Duodenal mucosa (tissue), 2 donors: ENCODE data around the gene OLFML3.

Experiments
- H3K27ac ChIP-seq: one replicate; pipeline ENCODE4 v1.7.0; 2013; ENCODE audit warnings: low read depth, low read length
- H3K27me3 ChIP-seq, 2 donors: one replicate each; pipeline ENCODE4 v1.7.0; 2013; ENCODE audit warnings: low read length in 2 of 2, control low read depth in 1 of 2; ENCODE audit not compliant: insufficient read depth in 2 of 2, control insufficient read depth in 1 of 2
- H3K36me3 ChIP-seq, 2 donors: one replicate each; pipeline ENCODE4 v1.7.0; 2013; ENCODE audit warnings: low read length in 2 of 2, control low read depth in 1 of 2; ENCODE audit not compliant: insufficient read depth in 2 of 2, control insufficient read depth in 1 of 2
- H3K4me1 ChIP-seq, 2 donors: one replicate each; pipeline ENCODE4 v1.7.0; 2013; ENCODE audit warnings: low read length in 2 of 2, control low read depth in 1 of 2; ENCODE audit not compliant: insufficient read depth in 2 of 2, control insufficient read depth in 1 of 2
- H3K4me3 ChIP-seq, 2 donors: one replicate each; pipeline ENCODE4 v1.7.0; 2013; ENCODE audit warnings: low read length in 2 of 2, low read depth in 1 of 2
- H3K9ac ChIP-seq, 2 donors: one replicate each; pipeline ENCODE4 v1.7.0; 2013; ENCODE audit warnings: low read length in 2 of 2, low read depth in 1 of 2
- H3K9me3 ChIP-seq, 2 donors: one replicate each; pipeline ENCODE4 v1.7.0; 2013; ENCODE audit warnings: low read length in 2 of 2, control low read depth in 1 of 2; ENCODE audit not compliant: control insufficient read depth in 1 of 2

OLFML3 gene

GRCh38 chr1:114021665-114022099, 42.4 kb downstream of the OLFML3 start:
- H3K4me3 ChIP-seq: no peak overlapping the region
- H3K27ac ChIP-seq: no peak overlapping the region
- no peak overlapping the region for H3K9ac ChIP-seq
- H3K36me3 ChIP-seq: no peaks in the 10 kb centered on the region
- no peaks in the 10 kb centered on the region for H3K9me3 ChIP-seq
- no peaks in the 10 kb centered on the region for H3K27me3 ChIP-seq
- H3K4me1 ChIP-seq: no peaks in the 10 kb centered on the region

- Histone ChIP-seq H3K4me1 (no peaks in the 10 kb centered on the region), H3K9me3 (no peaks in the 10 kb centered on the region), H3K27me3 (no peaks in the 10 kb centered on the region), H3K9ac (no peak overlapping the region), H3K4me3 (no peak overlapping the region), H3K27ac (no peak overlapping the region), H3K36me3 (no peaks in the 10 kb centered on the region)
Observed at GRCh38 chr1:114022877-114023276, 43.6 kb downstream of the OLFML3 start.

GRCh38 chr1:114023377-114023776, 44.1 kb downstream of the OLFML3 start:
- no peak overlapping the region for H3K27ac ChIP-seq

GRCh38 chr1:114024049-114024448, 44.8 kb downstream of the OLFML3 start:
- Histone ChIP-seq H3K9me3 (no peaks in the 10 kb centered on the region), H3K27ac (no peak overlapping the region), H3K9ac (no peak overlapping the region), H3K4me1 (no peaks in the 10 kb centered on the region), H3K27me3 (no peaks in the 10 kb centered on the region), H3K36me3 (no peaks in the 10 kb centered on the region), H3K4me3 (no peak overlapping the region)

More at GRCh38 chr1:114023377-114023776, 44.1 kb downstream of the OLFML3 start:
- no peak overlapping the region for H3K4me3 ChIP-seq
- H3K36me3 ChIP-seq: no peaks in the 10 kb centered on the region
- no peaks in the 10 kb centered on the region for H3K27me3 ChIP-seq
- no peak overlapping the region for H3K9ac ChIP-seq
- no peaks in the 10 kb centered on the region for H3K9me3 ChIP-seq
- H3K4me1 ChIP-seq: no peaks in the 10 kb centered on the region

GRCh38 chr1:114025609-114026401, 46.5 kb downstream of the OLFML3 start:
- Histone ChIP-seq H3K9me3 (no peaks in the 10 kb centered on the region), H3K27ac (no peak overlapping the region), H3K9ac (no peak overlapping the region), H3K27me3 (no peaks in the 10 kb centered on the region), H3K36me3 (no peaks in the 10 kb centered on the region), H3K4me3 (no peak overlapping the region), H3K4me1 (no peaks in the 10 kb centered on the region)

DNA sequence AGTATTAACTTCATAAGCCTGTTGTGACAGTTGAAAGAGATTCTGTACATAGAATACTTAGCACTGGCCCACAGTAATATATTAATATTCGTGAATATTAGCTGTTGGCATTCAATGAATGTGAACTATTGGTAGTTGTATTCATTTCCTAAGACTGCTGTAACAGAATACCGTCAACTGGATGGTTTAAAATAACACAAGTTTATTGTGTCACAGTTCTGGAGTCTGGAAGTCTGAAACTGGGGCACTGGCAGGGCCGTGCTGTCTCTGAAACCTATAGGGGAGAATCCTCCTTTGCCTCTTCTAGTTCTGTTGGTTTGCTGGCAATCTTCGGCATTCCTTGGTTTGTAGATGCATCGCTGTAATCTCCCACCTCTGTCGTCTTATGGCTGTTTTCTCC, 47.5 kb downstream of the OLFML3 start:
- H3K4me1 ChIP-seq: no peaks in the 10 kb centered on the region
- no peak overlapping the region for H3K27ac ChIP-seq
- no peaks in the 10 kb centered on the region for H3K36me3 ChIP-seq
- H3K27me3 ChIP-seq: no peaks in the 10 kb centered on the region
- no peak overlapping the region for H3K4me3 ChIP-seq
- no peak overlapping the region for H3K9ac ChIP-seq
- no peaks in the 10 kb centered on the region for H3K9me3 ChIP-seq
